DMS153 (cell line): ENCODE results near the gene RRAGD.

ENCODE experiments used
- DNase-seq: peaks from one replicate; lab custom pipeline; 2025; lab: John Stamatoyannopoulos, UW

The RRAGD gene, protein sequence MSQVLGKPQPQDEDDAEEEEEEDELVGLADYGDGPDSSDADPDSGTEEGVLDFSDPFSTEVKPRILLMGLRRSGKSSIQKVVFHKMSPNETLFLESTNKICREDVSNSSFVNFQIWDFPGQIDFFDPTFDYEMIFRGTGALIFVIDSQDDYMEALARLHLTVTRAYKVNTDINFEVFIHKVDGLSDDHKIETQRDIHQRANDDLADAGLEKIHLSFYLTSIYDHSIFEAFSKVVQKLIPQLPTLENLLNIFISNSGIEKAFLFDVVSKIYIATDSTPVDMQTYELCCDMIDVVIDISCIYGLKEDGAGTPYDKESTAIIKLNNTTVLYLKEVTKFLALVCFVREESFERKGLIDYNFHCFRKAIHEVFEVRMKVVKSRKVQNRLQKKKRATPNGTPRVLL

DNA sequence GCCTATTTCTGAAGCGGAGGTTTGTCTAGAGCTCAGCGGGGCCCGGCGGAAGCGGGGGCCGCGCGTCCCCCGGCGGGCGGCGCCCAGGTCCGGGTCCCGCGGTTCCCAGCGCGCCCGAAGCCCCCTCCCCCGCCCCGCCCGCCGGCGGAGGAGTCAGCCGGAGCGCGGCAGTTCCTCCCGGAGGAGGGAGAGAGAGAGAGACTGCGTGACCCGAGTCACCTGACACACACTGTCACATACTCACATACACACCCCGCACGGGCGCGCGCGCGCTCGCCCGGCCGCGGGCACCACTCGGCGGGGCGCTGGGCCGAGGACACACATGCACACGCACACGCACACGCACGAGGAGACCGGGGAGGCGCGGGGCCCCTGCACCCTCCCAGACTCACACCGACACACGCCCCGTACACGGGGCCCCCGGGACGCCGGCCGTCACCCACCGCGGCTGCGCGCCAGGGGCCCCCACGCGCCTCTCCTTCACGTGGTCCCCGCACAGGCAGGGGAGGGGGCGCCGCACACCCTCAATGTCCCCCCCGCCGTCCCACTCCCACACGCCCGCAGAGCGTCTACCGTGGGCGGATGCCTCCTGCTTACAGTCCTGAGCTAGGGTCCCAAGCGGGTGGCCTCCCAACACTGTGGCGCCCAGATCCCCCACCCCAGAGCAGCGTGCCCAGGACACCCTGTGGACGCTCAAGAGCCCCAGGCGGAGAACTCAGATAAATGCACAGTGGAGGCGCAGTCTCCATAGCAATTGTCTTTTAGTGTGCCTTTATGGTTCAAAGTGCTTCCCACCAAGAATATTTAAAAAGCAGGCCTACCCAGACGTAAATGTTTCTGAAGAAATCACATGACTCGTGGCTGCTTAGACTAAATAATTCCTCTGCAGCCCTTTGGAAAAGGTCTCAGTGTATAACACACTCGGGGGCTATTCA, at the start of gene RRAGD:
RRAGD (minus strand) TSS at position 203 of the 935 bp plus-strand sequence. CDS start 280 bp downstream, outside the sequence.
- peak; percentile 45 for DNase-seq

DNA sequence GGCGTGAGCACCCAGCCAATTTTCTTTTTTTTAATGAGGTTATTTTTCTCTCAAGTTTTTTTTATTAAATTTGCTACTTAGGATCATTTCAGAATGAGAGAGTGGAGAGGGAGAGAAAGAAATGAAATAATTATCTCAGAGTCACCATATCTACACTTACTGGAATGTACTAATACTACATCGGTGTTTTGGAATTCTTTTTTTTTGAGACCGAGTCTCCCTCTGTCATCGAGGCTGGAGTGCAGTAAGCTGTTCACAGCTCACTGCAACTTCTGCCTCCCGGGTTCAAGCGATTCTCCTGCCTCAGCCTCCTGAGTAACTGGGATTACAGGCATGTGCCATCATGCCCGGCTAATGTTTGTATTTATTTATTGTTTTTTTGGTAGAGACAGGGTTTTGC, 48.6 kb upstream of the RRAGD start:
- no peak for DNase-seq

DNA sequence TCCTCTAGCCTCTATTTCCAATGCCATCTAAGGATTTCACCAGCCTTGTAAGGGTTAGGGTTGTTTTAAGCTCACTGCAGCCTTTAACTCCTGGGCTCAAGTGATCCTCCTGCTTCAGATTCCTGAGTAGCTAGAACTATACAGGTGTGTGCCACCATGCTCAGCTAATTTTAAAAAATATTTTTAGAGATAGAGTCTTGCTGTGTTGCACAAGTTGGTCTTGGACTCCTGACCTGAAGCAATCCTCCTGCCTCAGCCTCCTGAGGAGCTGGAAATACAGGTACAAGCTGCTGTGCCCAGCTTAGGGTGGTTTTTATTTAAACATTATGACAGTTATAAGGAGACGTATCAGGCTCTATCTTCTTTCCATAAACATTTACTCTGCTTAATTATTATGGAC, 47.4 kb upstream of the RRAGD start:
- no peak for DNase-seq

DNA sequence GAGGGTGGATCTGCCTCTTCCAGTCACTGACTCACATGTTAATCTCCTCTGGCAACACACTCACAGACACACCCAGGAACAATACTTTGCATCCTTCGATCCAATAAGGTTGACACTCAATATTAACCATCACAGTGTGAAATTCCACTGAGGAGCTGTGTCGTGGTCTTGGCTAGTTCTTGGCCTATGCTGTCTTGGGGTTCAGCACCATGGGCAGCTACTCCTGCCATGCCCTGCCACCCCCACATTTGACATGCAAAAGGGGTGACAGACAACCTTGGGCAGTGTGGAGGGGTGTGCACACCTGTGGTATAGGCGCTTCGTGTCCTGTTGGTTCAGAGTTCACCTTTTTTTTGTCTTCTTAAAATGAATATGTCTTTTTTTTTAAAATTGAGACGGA, 46.6 kb upstream of the RRAGD start:
- DNase-seq: no peak

DNA sequence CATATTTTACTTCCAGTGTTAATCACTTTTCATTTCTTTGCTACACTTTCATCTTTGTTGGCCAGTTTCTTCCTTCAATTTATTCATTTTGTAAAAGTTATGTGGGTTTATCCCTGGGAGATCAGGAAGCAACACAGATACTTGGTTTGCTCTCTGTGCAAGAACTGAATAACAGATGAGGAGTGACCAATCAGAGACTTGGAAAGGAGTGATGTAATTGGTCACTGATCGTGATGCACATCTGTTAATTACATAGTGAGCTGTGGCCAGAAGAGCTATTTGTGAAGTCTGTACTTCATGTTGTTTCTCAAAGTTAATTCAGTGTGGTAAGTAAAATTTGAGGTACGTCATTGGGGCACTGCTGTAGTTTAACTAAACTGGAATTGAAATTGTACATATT, 42.2 kb upstream of the RRAGD start:
- DNase-seq: no peak

DNA sequence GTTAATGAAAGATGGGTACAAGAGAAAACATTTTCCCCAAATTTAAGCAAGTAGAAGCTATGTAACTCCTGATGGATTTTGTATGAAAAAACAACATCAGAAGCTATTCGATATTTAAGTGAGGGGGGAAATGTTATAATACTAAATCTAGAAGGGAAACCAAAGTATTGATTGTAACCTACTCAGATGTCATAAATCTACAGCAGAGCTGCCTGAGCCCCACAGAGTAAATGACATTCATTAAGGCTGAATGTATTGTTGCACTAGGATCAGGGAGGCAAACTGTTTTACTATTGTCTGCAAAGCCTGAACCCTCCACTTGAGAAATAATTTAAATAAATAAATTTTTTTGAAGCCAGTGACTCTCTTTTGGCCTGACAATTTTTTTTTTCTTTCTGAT, 40.2 kb upstream of the RRAGD start:
- DNase-seq: no peak

DNA sequence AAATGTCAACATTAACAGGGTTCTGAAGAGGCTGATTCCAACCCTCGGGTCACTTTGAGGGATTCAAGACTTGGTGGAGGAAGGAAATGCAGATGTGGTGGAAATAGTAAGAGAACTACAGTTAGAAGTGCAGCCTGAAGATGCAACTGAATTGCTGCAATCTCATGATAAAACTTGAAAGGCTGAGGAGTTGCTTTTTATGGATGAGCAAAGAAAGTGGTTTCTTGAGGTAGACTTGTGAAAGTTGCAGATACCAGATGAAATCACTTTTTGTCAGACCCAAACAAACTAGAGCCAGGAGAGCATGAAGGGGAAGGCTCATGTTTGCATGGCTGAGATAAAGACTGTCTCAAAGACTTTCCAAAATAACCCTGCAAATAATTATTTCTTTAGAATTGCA, 37.1 kb upstream of the RRAGD start:
- DNase-seq: no peak

DNA sequence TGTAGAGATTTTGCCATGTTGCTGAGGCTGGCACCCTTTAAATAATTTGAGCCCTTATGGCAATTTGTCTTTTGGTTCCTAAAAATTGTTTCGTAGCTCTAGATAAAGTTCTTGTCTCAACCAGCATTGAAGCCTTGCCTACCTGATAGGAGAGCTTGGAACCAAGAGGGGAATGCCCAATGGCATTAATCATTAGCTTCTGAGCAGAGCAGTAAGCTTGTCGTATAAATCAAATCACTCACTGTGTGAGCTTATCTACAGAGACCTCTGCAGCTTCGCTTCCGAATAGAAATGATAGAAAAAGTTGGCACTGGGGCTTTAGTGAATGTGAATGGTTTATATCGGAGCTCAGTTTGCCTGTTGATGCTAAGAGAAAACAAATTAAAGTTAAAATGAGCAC, 31.6 kb upstream of the RRAGD start:
- no peak for DNase-seq

DNA sequence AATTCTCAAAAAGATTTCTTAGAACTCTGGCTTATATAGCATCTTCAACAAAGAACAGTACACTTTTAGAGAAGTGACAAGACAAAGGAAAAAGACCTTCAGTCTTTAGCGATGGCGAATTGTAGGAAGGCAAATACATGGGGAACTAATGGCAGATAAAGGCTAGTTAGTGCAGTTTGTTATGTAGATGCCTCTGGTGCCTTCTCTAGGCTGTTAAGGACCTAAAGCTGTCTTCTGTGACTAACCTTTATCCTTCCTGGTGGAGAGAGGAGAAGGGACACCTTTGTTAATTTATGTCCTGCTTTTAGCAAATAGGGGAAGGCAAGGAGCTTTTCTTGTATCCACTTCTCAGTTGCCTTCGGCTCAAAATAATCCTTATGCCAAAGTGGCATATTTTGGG, 28.1 kb upstream of the RRAGD start:
- DNase-seq: no peak

DNA sequence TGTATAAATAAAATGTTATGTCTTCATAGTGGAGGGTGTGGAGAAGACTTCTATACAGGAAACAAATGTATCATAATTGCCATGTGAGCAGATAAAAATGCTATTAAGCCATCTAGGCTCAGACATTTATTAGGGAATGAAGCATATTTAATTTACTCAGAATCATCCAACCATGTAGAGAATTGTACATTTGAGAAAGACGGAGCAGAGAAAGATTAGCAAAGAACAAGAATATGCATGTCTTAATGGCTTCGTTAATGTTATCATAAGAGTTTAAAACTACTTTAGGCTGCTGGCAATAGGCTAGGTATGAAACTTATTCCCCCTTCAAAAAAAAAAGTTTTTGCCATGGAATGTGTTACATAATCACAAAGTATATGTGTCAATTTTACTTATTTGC, 26.9 kb upstream of the RRAGD start:
- no peak for DNase-seq

DNA sequence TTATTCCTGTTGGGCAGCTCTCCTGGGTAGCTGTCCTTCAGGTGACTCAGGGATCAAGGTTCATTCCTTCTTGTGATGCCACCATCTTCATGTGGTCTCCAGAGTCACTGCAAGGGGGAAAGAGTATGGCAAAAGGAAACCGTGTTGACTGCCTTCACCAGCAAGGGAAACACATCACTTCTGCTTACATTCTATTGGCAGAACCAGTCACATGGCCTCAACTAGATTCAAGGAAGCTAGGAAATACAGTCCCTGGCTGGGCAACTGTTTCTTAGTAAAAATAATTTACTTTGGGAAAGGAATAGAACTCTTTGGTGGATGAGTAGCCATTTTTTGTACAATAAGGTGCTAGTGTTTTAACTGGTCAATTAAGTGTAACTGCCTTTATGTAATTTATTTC, 26.2 kb upstream of the RRAGD start:
- DNase-seq: no peak

DNA sequence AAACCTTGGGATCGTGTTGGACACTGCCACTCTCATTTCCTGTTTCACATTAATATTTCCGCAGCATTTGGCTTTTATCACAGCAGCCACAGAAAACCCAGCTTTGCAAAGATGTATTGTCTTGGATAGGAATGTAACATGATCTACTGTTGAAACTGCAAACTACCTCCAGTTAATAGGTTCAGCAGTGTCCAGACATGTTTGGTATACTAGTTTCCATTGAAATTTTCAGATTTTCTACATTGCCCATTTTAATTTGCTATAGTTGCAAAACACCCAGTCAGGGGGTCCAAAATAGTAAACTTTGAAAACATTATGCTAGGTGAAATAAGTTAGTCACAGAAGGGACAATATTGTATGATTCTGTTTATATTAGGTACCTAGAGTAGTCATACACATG, 24.2 kb upstream of the RRAGD start:
- DNase-seq: peak; percentile 84

DNA sequence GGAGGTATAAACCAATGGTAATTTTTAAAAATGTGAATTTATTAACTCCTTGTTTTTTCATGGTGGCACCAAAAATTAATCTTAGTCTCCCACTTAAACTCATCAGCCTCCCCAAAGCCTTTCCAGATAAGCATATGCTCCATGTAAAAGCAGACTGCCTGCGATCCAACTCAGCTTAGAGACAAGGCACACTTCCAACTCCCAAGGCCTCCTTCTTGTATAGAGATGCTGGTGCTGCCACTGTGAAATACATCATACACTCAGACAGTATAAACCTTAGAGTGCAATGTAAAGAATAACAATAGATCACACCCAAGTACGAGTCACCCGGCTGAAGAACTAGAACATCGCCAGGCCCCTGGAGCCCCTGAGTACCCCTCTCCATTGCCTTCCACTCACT, 22.9 kb upstream of the RRAGD start:
- no peak for DNase-seq

DNA sequence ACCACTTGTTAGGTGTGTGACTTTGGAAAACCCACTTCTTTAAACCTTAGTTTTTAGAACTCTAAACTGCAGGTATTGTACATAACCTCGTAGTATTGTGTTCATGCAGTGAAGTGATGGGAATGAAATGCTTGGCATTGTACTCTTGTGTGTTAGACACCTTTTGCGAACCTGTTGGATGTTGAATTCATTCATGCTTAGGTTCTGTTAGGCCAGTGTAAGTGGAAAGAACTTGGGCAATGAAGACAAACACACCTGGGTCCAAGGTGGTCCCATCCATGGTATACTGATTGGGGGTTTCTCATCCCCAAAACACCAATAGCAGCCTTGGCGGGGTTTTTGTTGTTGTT, 22.1 kb upstream of the RRAGD start:
- DNase-seq: no peak

DNA sequence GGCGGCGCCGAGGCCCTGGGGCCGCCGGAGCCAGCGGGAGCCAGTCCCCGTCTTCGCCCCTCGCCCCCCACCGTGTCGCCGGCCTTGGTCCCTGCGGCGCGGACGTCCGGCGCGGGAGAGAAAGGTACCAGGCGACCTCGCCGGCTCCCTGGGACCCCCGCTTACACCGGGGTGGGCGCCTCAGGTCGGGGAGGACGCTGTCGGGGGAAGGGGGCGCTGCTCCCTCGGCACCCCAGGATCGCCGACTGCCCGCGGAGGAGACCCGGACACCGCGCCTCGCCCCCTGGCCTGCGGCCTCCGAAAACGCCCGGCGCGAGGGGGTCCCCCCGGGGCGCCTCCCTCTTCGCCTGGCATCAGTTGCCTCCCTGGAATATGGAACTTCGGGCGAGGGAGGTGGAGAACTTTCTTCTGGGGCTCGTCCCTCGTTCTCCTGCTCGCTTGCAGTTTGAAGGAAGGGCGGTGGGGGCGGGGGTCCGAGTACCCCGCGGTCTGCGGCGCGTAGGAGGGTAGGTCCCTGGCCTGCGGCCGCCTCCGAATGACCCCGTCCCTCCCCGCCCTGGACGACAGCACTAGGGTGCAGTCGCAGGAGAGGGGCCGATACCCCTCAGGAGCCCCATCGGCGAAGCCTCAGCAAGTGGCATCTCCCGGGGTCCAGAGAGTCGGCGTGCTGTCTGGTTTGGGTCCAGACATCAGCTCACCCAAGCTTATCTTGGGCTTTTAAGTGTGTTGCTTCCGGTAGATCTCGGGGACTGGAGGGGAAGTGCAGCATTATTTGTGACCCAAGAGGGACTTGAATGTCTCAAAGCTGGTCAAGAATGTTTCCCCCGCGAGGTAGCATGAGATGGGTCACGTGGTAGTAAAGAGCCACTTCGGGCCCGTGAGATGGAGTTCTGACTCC, 21.4 kb upstream of the RRAGD start:
- peak; percentile 23 for DNase-seq

DNA sequence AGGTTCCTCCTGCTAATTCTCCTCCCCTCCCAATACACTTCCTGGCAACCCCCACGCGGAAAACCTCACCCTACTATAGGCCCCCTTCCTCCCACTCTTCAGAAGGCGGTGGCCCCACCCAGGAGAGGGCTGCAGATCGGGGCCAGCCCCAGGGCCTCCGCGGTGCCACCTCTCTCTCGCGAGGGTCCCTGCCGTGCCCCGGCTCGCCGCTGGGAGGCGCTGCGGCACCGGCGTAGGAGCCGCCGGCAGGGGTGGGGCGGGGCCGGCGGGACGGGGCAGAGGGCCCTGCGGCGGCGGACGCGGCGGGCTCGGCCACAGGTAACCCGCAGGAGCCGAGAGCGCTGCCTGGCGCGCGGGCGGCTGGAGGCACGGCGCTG, 20.8 kb upstream of the RRAGD start, which contains the start of gene ANKRD6:
ANKRD6 (plus strand) TSS at position 278 of the 377 bp plus-strand sequence. CDS start 133,825 bp downstream, outside the sequence.
- DNase-seq: peak; percentile 57

DNA sequence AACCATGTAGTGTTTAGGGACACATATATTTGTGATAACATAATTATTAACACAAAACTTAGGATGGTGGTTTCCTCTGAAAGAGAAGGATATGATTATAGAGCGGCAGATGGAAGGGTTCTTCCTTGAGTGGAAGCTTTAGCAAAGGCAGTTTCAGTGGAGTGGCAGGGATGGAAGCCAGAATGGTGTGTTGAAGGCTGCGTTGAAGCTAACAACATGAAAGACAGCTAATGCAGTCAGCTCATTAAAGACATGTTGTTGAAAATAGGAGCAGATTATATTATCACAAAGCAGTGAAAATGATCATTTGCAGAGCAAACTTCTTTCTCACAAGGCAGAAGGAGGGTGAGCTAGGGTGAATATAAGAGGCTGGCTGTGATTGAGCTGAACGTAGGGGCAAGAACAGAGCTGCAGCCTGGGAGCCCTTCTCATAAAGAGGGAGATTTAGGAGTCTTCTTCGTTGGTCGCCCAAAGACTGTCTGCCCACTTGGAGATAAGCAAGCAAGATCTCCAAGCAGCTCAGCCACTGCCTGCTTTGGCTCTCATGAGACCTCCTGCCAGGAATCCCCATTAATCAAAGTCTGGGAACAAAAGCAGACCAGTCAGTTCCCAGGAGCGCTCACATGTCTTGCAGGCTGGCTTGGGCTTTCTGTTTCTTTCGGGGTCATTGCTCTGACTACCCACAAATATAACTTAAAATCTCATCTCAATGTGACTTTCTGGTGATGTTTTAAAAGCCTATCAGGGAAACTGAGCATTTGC, 18.3 kb upstream of the RRAGD start:
- DNase-seq: no peak

DNA sequence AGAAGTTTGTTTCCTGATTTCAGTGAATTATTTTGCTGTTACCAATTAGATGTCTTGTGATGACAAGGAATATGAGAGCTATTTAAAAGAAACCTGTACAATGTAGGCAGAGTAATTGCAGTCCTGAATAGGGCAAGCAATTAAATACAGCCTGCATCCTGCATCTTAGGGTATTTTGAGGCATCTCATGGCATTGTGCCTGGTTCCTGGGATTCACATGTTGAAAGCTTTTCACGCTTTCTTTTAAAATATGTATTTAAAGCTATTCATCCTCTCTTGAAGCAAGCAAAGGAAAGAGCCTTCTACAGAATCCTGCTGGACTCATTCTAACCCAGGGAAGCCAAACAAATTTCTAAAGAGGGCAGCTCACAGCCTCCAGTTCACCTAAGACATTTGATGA, 4.7 kb upstream of the RRAGD start:
- no peak for DNase-seq

DNA sequence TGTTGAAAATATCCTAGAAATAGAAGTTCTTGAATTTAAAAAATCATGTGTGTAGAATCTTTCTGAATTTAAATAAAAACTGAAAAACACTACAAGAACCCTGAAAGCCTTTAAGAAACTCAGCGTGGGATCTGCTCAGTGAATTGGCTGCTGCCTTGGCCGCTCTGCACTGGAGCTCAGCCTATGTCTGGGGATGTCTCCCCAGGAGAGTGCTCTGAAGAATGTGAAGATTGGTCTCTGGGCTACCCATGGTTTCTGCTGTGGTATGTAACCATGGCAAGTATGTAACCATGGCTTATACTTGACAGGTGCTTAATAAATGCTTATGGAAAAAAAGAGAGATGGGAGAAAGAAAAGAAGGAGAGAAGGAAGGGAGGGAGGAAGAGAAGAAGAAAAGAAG, 3.1 kb upstream of the RRAGD start:
- DNase-seq: no peak

DNA sequence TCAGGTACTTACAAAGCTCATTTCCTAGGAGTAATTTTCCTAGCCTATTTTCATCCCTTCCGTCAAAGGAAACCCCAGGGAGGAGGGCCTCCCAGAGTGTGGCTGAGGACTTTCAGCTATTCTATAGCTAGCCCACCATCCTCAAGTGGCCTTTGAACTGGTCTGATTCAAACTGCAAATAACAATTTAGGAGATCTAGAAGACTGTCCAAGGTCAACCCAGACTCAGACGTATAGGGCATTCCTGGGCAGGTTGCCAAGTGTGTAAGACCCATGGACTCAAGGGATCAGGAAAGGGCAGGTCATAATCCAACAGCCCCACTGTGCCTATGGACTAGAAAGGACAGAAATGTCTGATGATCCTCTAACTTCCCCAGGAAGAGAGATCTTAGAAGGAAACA, 2.1 kb upstream of the RRAGD start:
- DNase-seq: no peak

DNA sequence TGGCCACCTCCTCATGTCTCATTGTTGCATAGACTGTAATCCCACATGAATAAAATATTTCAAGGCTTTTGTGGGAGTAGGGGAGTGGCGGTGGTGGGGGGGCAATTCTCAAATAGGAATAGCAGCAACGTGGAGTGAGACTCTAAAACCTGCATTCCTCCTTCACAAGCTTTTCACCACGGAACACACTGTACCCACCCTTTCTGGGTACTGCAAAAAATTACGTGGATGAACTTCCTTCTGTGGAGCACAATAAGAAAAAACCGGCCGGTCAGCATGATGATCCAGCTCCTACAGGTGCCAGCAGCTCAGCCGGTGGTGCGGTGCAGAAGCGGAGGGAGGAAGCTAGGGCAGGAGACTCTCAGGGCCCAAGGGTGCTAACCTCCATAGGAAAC, 930 bp upstream of the RRAGD start:
- DNase-seq: peak; percentile 10
